Activated T-cell treated with anti-CD3 and anti-CD28 coated beads for 1 hour (primary cell): ENCODE data around the gene MAPKAPK2.
"Not testable (repeated sequence)": the region's sequence is repeated elsewhere in the genome, so short reads cannot be mapped to it uniquely, and the experiment has no call there.

Experiments
- DNase-seq: peaks from one replicate; pipeline ENCODE4 v3.0.0-alpha.2; 2020; ENCODE audit warnings: low read depth

MAPKAPK2 gene

DNA sequence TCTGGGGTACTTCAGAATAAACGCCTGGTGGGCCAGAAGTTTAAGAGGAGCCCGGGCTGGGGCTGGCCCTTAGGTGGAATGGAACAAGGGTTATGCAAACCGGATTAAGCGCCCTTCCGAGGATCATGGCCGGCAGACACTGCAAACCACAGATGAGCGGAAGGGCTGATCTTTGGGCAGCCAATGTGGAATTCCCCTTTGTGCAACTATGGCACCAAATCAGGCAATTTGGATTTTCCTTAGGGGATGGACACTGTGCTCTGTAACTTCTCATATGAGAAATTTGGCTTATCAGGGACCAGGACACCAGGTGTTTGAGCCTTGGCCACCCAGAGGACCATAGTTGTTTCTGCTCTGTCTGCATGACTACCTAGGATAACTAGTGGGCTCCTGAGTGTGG is 93.3 kb downstream of the MAPKAPK2 start:
- DNase-seq, result no peak

DNA sequence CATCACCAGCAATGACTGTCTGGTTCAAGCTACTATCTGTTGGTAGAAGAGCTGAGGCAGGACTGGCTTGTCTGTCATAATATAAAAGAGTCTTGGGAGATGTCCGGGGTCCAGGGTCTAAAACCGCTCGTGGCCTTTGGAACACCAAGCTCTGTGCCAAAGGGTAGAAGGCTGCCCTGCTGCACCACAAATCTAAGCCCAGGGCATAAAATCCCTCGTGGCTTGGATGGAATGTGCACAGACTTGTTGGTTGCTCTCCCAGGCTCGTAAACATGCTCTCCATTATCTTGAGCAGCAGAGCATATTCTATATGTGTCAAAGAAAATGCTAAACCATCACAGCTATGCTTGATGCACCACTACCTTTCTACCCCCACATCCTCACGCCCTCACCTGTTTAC is 94.2 kb downstream of the MAPKAPK2 start:
- DNase-seq, result not testable (repeated sequence)

DNA sequence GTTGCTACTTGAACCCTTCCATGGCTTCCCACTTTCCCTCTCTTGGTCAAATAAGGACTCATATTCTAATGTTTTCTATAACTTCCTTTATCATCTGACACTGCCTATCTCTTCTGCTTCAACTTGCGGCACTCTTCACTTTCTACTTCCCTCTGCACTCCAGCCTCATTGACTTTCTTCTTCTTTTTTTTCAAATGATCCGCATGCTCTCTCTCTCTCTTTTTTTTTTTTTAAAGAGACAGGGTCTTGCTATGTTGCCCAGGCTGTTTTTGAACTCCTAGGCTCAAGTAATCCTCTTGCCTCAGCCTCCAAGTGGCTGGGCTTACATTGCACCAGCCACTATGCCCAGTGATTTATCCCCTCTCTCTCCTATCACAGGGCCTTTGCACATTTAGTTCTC is 94.9 kb downstream of the MAPKAPK2 start:
- DNase-seq, result no peak

DNA sequence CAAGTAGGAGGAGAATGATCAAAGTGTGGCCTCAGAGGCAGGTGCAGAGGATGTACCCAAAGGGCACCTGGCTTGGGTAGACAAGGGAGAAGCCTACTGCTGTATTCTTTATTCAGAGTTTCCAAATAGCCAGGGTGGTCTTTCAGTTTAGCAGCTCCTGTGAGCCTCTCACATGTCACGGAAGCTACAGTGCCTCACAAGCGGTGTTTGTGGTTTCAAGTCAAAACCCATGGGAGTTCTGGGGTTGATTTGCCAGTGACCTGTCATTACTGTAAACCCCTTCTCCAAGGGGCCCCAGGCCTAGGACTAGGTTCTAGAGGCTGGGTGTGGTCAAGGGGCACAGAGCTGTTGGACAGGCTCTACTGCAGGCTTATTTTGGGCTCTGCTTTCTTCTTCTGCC is 97.7 kb downstream of the MAPKAPK2 start:
- DNase-seq, result no peak

DNA sequence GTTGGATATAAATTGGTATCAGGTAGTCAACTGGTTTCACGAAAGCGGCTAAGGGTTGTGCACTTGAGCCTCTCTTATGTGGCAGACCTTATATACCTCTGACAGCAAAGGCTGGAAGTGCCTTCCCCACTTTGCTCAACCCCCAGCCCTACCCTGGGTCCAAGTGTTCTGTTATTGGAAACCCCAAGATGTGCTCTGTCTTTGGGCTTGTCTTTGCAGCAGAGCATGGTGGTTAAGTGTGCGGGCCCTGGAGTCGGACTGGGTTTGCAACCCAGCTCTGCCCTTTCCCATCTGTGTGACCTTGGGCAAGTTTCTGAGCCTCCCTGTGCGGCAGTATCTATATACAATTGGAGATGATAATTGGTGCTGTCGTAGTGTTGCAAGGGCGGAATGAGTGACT is 98.8 kb downstream of the MAPKAPK2 start:
- no peak for DNase-seq
